Tongue (tissue), 2 donors: Measurements from ENCODE around the gene ST6GALNAC3. TPM values are rescaled to one million over a fixed set of nuclear protein-coding genes. Genes with fewer than 3 reads are reported as not detected.
"Not testable (repeated sequence)": the region's sequence is repeated elsewhere in the genome, so short reads cannot be mapped to it uniquely, and the experiment has no call there.

Experiments used
- DNase-seq: peaks from one replicate; pipeline ENCODE4 v3.0.0-alpha.2; 2015
- total RNA-seq: library from RNA; depleted of rRNA; stranded (reverse); fragments of >200 nt; gene quantifications from one replicate; pipeline ENCODE4 v1.2.3, GENCODE V29; 2014

The ST6GALNAC3 gene
- total RNA-seq, 1 donor from 2014 or later, result 6.5 TPM

GRCh38 chr1:76198452-76198851 lies 123.9 kb downstream of the ST6GALNAC3 start:
- DNase-seq, result no peak

- DNase-seq, result no peak
Measured at GRCh38 chr1:76202670-76203069, 128.1 kb downstream of the ST6GALNAC3 start.

GRCh38 chr1:76203127-76203526 lies 128.6 kb downstream of the ST6GALNAC3 start:
- no peak for DNase-seq

- no peak for DNase-seq
Measured at GRCh38 chr1:76209238-76209637, 134.7 kb downstream of the ST6GALNAC3 start.

- DNase-seq, result no peak
Measured at GRCh38 chr1:76209648-76210047, 135.1 kb downstream of the ST6GALNAC3 start.

GRCh38 chr1:76210160-76210559 lies 135.6 kb downstream of the ST6GALNAC3 start:
- DNase-seq, result no peak

- no peak for DNase-seq
Measured at GRCh38 chr1:76218888-76219287, 144.3 kb downstream of the ST6GALNAC3 start.

GRCh38 chr1:76219366-76219818 lies 144.8 kb downstream of the ST6GALNAC3 start:
- DNase-seq, result no peak

GRCh38 chr1:76224752-76225151 lies 150.2 kb downstream of the ST6GALNAC3 start:
- DNase-seq, result no peak

- no peak for DNase-seq
Measured at GRCh38 chr1:76225526-76225925, 151.0 kb downstream of the ST6GALNAC3 start.

- peak; percentile 27 for DNase-seq
Measured at GRCh38 chr1:76227621-76228020, 153.1 kb downstream of the ST6GALNAC3 start.

- no peak for DNase-seq
Measured at GRCh38 chr1:76229279-76230005, 154.9 kb downstream of the ST6GALNAC3 start.

GRCh38 chr1:76230842-76231281 lies 156.3 kb downstream of the ST6GALNAC3 start:
- DNase-seq, result no peak

GRCh38 chr1:76231320-76231719 lies 156.8 kb downstream of the ST6GALNAC3 start:
- no peak for DNase-seq

- DNase-seq, result no peak
Measured at GRCh38 chr1:76232666-76233065, 158.1 kb downstream of the ST6GALNAC3 start.

- DNase-seq, result no peak
Measured at GRCh38 chr1:76234061-76234460, 159.5 kb downstream of the ST6GALNAC3 start.

- DNase-seq, result no peak
Measured at GRCh38 chr1:76237211-76237610, 162.7 kb downstream of the ST6GALNAC3 start.

GRCh38 chr1:76238094-76238628 lies 163.6 kb downstream of the ST6GALNAC3 start:
- no peak for DNase-seq

GRCh38 chr1:76239470-76239918 lies 164.9 kb downstream of the ST6GALNAC3 start:
- DNase-seq, result no peak

- no peak for DNase-seq
Measured at GRCh38 chr1:76240316-76240715, 165.8 kb downstream of the ST6GALNAC3 start.

GRCh38 chr1:76242587-76242986 lies 168.0 kb downstream of the ST6GALNAC3 start:
- not testable (repeated sequence) for DNase-seq

- DNase-seq, result no peak
Measured at GRCh38 chr1:76247261-76247852, 172.8 kb downstream of the ST6GALNAC3 start.

GRCh38 chr1:76250271-76250670 lies 175.7 kb downstream of the ST6GALNAC3 start:
- peak; percentile 78 for DNase-seq
